ENCODE results near the gene ZCCHC13.

Gene ZCCHC13

GRCh38 chrX:74277320-74277719 is 26.7 kb upstream of the ZCCHC13 start:
- no peak for DNase-seq (ENCODE audit: extremely low spot score)
- ChIA-PET CTCF (no interaction called here), POLR2A (no interaction called here)
- TF ChIP-seq BHLHE40 (IDR thresholded peaks at IDR 0.05; ENCODE audit: borderline replicate concordance) (no peak), CTBP1 (IDR thresholded peaks at IDR 0.05; ENCODE audit: borderline replicate concordance) (no peak), FOXA1 (IDR thresholded peaks at IDR 0.05) (no peak), NFRKB (IDR thresholded peaks at IDR 0.05) (no peak), FOXM1 (IDR thresholded peaks at IDR 0.05; ENCODE audit: borderline replicate concordance) (no peak), PKNOX1 (IDR thresholded peaks at IDR 0.05) (no peak), TARDBP (IDR thresholded peaks at IDR 0.05) (no peak), L3MBTL2 (conservative IDR thresholded peaks at IDR 0.05) (no peak), FOXK2 (IDR thresholded peaks at IDR 0.05) (no peak), SP1 (IDR thresholded peaks at IDR 0.05) (no peak), HDGF (IDR thresholded peaks at IDR 0.05; ENCODE audit: borderline replicate concordance) (no peak), ZNF384 (IDR thresholded peaks at IDR 0.05) (no peak)

- ChIA-PET CTCF (no interaction called here), POLR2A (no interaction called here)
- TF ChIP-seq FOXK2 (IDR thresholded peaks at IDR 0.05), result no peak
- TF ChIP-seq NFRKB (IDR thresholded peaks at IDR 0.05), result no peak
- TF ChIP-seq TARDBP (IDR thresholded peaks at IDR 0.05), result no peak
- TF ChIP-seq PKNOX1 (IDR thresholded peaks at IDR 0.05), result no peak
- TF ChIP-seq FOXM1 (IDR thresholded peaks at IDR 0.05; ENCODE audit: borderline replicate concordance), result no peak
- TF ChIP-seq CTBP1 (IDR thresholded peaks at IDR 0.05; ENCODE audit: borderline replicate concordance), result no peak
- DNase-seq (ENCODE audit: extremely low spot score), result no peak
These were observed 26.1 kb upstream of the ZCCHC13 start for GRCh38 chrX:74277846-74278245.

GRCh38 chrX:74280759-74281158 is 23.2 kb upstream of the ZCCHC13 start:
- POLR2A ChIA-PET, result no interaction called here
- DNase-seq (ENCODE audit: extremely low spot score), result no peak
- CTCF ChIA-PET, result no interaction called here
- TF ChIP-seq ARNT (IDR thresholded peaks at IDR 0.05) (no peak), BHLHE40 (IDR thresholded peaks at IDR 0.05; ENCODE audit: borderline replicate concordance) (no peak), ZNF384 (IDR thresholded peaks at IDR 0.05) (no peak), L3MBTL2 (conservative IDR thresholded peaks at IDR 0.05) (no peak), ELF4 (IDR thresholded peaks at IDR 0.05) (no peak), TARDBP (IDR thresholded peaks at IDR 0.05) (no peak), FOXA1 (IDR thresholded peaks at IDR 0.05) (no peak)

GRCh38 chrX:74284391-74284952 is 19.5 kb upstream of the ZCCHC13 start:
- DNase-seq (ENCODE audit: extremely low spot score), result no peak
- no peak for TF ChIP-seq NFRKB (IDR thresholded peaks at IDR 0.05)
- TF ChIP-seq BHLHE40 (IDR thresholded peaks at IDR 0.05; ENCODE audit: borderline replicate concordance), result no peak
- TF ChIP-seq HDGF (IDR thresholded peaks at IDR 0.05; ENCODE audit: borderline replicate concordance), result no peak
- no peak for TF ChIP-seq SUZ12 (IDR thresholded peaks at IDR 0.05)
- TF ChIP-seq ZNF384 (IDR thresholded peaks at IDR 0.05), result no peak
- no peak for TF ChIP-seq L3MBTL2 (conservative IDR thresholded peaks at IDR 0.05)
- no peak for TF ChIP-seq PKNOX1 (IDR thresholded peaks at IDR 0.05)
- TF ChIP-seq ELF4 (IDR thresholded peaks at IDR 0.05), result no peak
- TF ChIP-seq CTBP1 (IDR thresholded peaks at IDR 0.05; ENCODE audit: borderline replicate concordance), result no peak
- no peak for TF ChIP-seq TARDBP (IDR thresholded peaks at IDR 0.05)
- TF ChIP-seq ARNT (IDR thresholded peaks at IDR 0.05), result no peak
- TF ChIP-seq FOXA1 (IDR thresholded peaks at IDR 0.05), result no peak
- TF ChIP-seq FOXK2 (IDR thresholded peaks at IDR 0.05), result no peak
- TF ChIP-seq SP1 (IDR thresholded peaks at IDR 0.05), result no peak
- no peak for TF ChIP-seq FOXM1 (IDR thresholded peaks at IDR 0.05; ENCODE audit: borderline replicate concordance)
- TF ChIP-seq LEF1 (IDR thresholded peaks at IDR 0.05; ENCODE audit: borderline replicate concordance), result no peak
- ChIA-PET CTCF (no interaction called here), POLR2A (no interaction called here)

GRCh38 chrX:74286950-74287740 is 16.8 kb upstream of the ZCCHC13 start:
- TF ChIP-seq L3MBTL2 (conservative IDR thresholded peaks at IDR 0.05) (no peak), NFRKB (IDR thresholded peaks at IDR 0.05) (no peak), ELF4 (IDR thresholded peaks at IDR 0.05) (no peak), TARDBP (IDR thresholded peaks at IDR 0.05) (no peak), PKNOX1 (IDR thresholded peaks at IDR 0.05) (no peak), FOXK2 (IDR thresholded peaks at IDR 0.05) (no peak), HDGF (IDR thresholded peaks at IDR 0.05; ENCODE audit: borderline replicate concordance) (no peak), FOXM1 (IDR thresholded peaks at IDR 0.05; ENCODE audit: borderline replicate concordance) (no peak), LEF1 (IDR thresholded peaks at IDR 0.05; ENCODE audit: borderline replicate concordance) (no peak), ZNF384 (IDR thresholded peaks at IDR 0.05) (no peak), SP1 (IDR thresholded peaks at IDR 0.05) (no peak), SUZ12 (IDR thresholded peaks at IDR 0.05) (no peak)
- CTCF ChIA-PET, result no interaction called here
- POLR2A ChIA-PET, result no interaction called here
- no peak for DNase-seq (ENCODE audit: extremely low spot score)
